B cell (primary cell): Measurements from ENCODE around the gene F12. TPM values are rescaled to one million over a fixed set of nuclear protein-coding genes. Genes with fewer than 3 reads are reported as not detected.
A peak's percentile ranks its signal among the peaks of the same experiment; 100 is the strongest.

Source experiments
- ATAC-seq: fragments of 200-7000 bp; cut with Tn5 transposase; one replicate; pipeline ENCODE4 v1.10.0; 2021; ENCODE audit warnings: low read depth, mild to moderate bottlenecking, moderate number of reproducible peaks, moderate library complexity
- CTCF ChIA-PET: fragments of 350-600 bp; sonication (Branson Sonifier 250); formaldehyde crosslinking; loops from one replicate; lab custom pipeline; 2021; ENCODE audit warnings: antibody characterized with exemption, inconsistent platforms; lab: Charles Lee
- POLR2A ChIA-PET: fragments of 350-600 bp; sonication (Branson Sonifier 250); formaldehyde crosslinking; loops from one replicate; lab custom pipeline; 2021; ENCODE audit warnings: antibody characterized with exemption; lab: Charles Lee
- DNase-seq: peaks from one replicate; pipeline ENCODE4 v3.0.0; 2013
- H2AFZ ChIP-seq: 2 replicates; pipeline ENCODE4 v1.6.1; 2012; ENCODE audit warnings: mild to moderate bottlenecking, low read depth, low read length; ENCODE audit not compliant: insufficient read depth, poor library complexity, severe bottlenecking
- H3K27ac ChIP-seq, 2 donors: 1 replicate in 1 of 2; 2 replicates in 1 of 2; pipeline ENCODE4 v1.5.1; 2012 to 2013; ENCODE audit warnings: low read length in 2 of 2, mild to moderate bottlenecking in 2 of 2, moderate library complexity in 1 of 2
- H3K27me3 ChIP-seq, 4 experiments: fragments of 200-600 bp in 1 of 4; sonication (generic) in 1 of 4; replicated peaks in 1 of 4; 1 replicate in 2 of 4; 2 replicates in 2 of 4; pipeline versions ENCODE4 v1.6.1 to v1.7.0; 2013 to 2016; ENCODE audit warnings: low read length in 3 of 4, mild to moderate bottlenecking in 2 of 4, mixed read lengths in 1 of 4, moderate library complexity in 1 of 4; ENCODE audit not compliant: insufficient read depth in 4 of 4, control insufficient read depth in 3 of 4; ENCODE audit errors: control extremely low read depth in 1 of 4
- H3K36me3 ChIP-seq, 2 experiments: replicated peaks in 1 of 2; 1 replicate in 1 of 2; 2 replicates in 1 of 2; pipeline versions ENCODE4 v1.6.1 to v1.7.1; 2013; ENCODE audit warnings: low read length in 1 of 2; ENCODE audit not compliant: insufficient read depth in 2 of 2, control insufficient read depth in 1 of 2; ENCODE audit errors: control extremely low read depth in 1 of 2, extremely low read depth in 1 of 2
- H3K4me1 ChIP-seq, 2 donors: fragments of 200-600 bp in 1 of 2; sonication (generic) in 1 of 2; 1 replicate in 1 of 2; 2 replicates in 1 of 2; pipeline versions ENCODE4 v1.5.1 to v1.6.1; 2013 to 2017; ENCODE audit warnings: low read length in 2 of 2; ENCODE audit not compliant: control insufficient read depth in 2 of 2, insufficient read depth in 2 of 2
- H3K4me2 ChIP-seq: replicated peaks from 2 replicates; pipeline ENCODE3; 2012; ENCODE audit warnings: mild to moderate bottlenecking, low read depth, low read length; ENCODE audit not compliant: poor library complexity, severe bottlenecking
- H3K4me3 ChIP-seq, 5 experiments: fragments of 200-600 bp in 1 of 5; sonication (generic) in 1 of 5; 1 replicate in 3 of 5; 2 replicates in 2 of 5; pipeline versions ENCODE4 v1.5.1 to v1.7.0; 2011 to 2016; ENCODE audit warnings: low read length in 4 of 5, mild to moderate bottlenecking in 4 of 5, low read depth in 2 of 5, control low read depth in 1 of 5, moderate library complexity in 1 of 5; ENCODE audit not compliant: insufficient read depth in 1 of 5; ENCODE audit errors: control extremely low read depth in 1 of 5, extremely low read depth in 1 of 5
- H3K79me2 ChIP-seq: fragments of 200-600 bp; sonication (generic); one replicate; pipeline ENCODE4 v1.6.0; 2016; ENCODE audit warnings: low read length; ENCODE audit not compliant: control insufficient read depth, insufficient read depth
- H3K9ac ChIP-seq: fragments of 200-600 bp; sonication (generic); 2 replicates; pipeline ENCODE4 v1.6.1; 2017; ENCODE audit warnings: mild to moderate bottlenecking, low read length, moderate library complexity
- H3K9me3 ChIP-seq, 3 donors: one replicate each; pipeline versions ENCODE4 v1.6.1 to v1.7.1; 2013; ENCODE audit warnings: low read length in 2 of 3; ENCODE audit not compliant: control insufficient read depth in 2 of 3, insufficient read depth in 1 of 3; ENCODE audit errors: control extremely low read depth in 1 of 3
- H4K20me1 ChIP-seq: 2 replicates; pipeline ENCODE4 v1.6.0; 2012; ENCODE audit warnings: mild to moderate bottlenecking, low read length; ENCODE audit not compliant: insufficient read depth, control insufficient read depth, poor library complexity, severe bottlenecking
- H3K27ac Mint-ChIP-seq: one replicate; pipeline ENCODE4 v1.8.0; 2021; ENCODE audit warnings: mixed read lengths
- H3K27me3 Mint-ChIP-seq: one replicate; pipeline ENCODE4 v1.8.0; 2021; ENCODE audit warnings: mixed read lengths
- H3K4me1 Mint-ChIP-seq: one replicate; pipeline ENCODE4 v1.8.0; 2021; ENCODE audit warnings: mixed read lengths
- H3K4me3 Mint-ChIP-seq: one replicate; pipeline ENCODE4 v1.8.0; 2021; ENCODE audit warnings: mixed read lengths
- H3K9me3 Mint-ChIP-seq: one replicate; pipeline ENCODE4 v1.8.0; 2022; ENCODE audit warnings: mixed read lengths; ENCODE audit not compliant: insufficient read depth
- EZH2 ChIP-seq: IDR thresholded peaks from 2 replicates; pipeline ENCODE4 v1.6.1; 2012; ENCODE audit warnings: borderline replicate concordance, low read depth, mild to moderate bottlenecking, moderate library complexity, low read length; ENCODE audit not compliant: insufficient read depth, poor library complexity, severe bottlenecking
- WGBS: methylation state at CpG from one replicate; pipeline ENCODE4 v1.1.5; 2013; ENCODE audit warnings: missing lambda C conversion rate; ENCODE audit not compliant: insufficient coverage; 5-methylcytosine and 5-hydroxymethylcytosine counted together
- intact Hi-C: fragments of 100-400 bp; cut with micrococcal nuclease; formaldehyde crosslinking; loops from one replicate; pipeline ENCODE4 v1.10.0; 2022
- polyA plus RNA-seq: library from polyadenylated mRNA; depleted of rRNA; stranded (reverse); fragments of >200 nt; gene quantifications from 2 replicates; pipeline ENCODE4 v1.2.3, GENCODE V29; 2012
- total RNA-seq, 2 donors: library from RNA; stranded (reverse); fragments of 120-200 nt in 1 of 2; gene quantifications; 1 replicate in 1 of 2; 2 replicates in 1 of 2; pipeline versions ENCODE4 v1.2.3 to v1.2.4, GENCODE V29; 2013 to 2022
- TF ChIP-seq, protein P1 (sequence below): fragments of 200-600 bp; IDR thresholded peaks from one replicate; pipeline ENCODE4 v1.8.0; 2022; ENCODE audit warnings: antibody characterized with exemption, mild to moderate bottlenecking

The F12 gene
- total and polyA plus RNA-seq, 2 donors (not counting 1 experiment from before 2014, with no cell fraction given), result 3.1 TPM; not detected in 1

DNA sequence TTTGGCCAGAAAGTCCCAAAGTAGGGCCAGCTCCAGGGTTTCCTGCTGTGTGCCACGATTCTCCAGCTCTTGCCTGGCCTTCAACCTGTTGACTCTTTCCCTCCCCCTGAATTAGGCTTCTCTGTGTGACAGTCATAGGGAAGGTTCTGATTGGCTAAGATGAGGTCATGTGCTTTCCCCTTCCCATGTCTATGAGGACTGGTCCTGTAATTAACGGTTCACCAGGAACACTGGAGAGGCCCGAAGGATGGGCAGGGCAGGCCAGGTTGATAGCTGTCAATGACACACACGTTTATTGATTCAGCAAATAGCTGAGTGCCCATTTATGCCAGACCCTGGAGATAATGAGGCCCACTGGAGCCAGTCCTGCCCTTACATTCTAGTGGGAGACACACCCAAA, 28.3 kb upstream of the F12 start:
- no peaks in the 10 kb centered on the region for H3K27me3 ChIP-seq
- DNase-seq (no peak), ATAC-seq (no peak)
- peaks cover 47% of the 10 kb centered on the region for H3K79me2 ChIP-seq
- Mint-ChIP-seq H3K27me3 (no peaks in the 10 kb centered on the region), H3K9me3 (no peaks in the 10 kb centered on the region), H3K4me3 (no peak overlapping the region), H3K4me1 (peaks cover 26% of the 10 kb centered on the region), H3K27ac (peak overlapping the region; percentile 41)
- H4K20me1 ChIP-seq, result peaks cover 98% of the 10 kb centered on the region
- H3K4me3 ChIP-seq, result no peak overlapping the region
- intact Hi-C loops, result no loop called here
- peak overlapping the region in 1 of 2 donors; percentile 4 for H3K27ac ChIP-seq
- H2AFZ ChIP-seq, result no peak overlapping the region
- 94% methylated on average over 3 of the region's 4 CpGs for WGBS
- H3K4me2 ChIP-seq, result no peak overlapping the region
- peaks cover 4 to 96% of the 10 kb centered on the region in 2 experiments for H3K36me3 ChIP-seq
- ChIA-PET CTCF (interaction anchor here (0.9 to 12.6 kb wide), 5 partner anchors 9 to 64 kb away, joined by 3 to 143 read pairs (median 5); partner anchors contain the start of gene GRK6), POLR2A (interaction anchor here (1.2 to 2.2 kb wide), 3 partner anchors 9 to 13 kb away, joined by 3 to 8 read pairs (median 5); partner anchors contain the start of gene PRR7)
- no peaks in the 10 kb centered on the region for H3K9me3 ChIP-seq
- TF ChIP-seq, protein P1, sequence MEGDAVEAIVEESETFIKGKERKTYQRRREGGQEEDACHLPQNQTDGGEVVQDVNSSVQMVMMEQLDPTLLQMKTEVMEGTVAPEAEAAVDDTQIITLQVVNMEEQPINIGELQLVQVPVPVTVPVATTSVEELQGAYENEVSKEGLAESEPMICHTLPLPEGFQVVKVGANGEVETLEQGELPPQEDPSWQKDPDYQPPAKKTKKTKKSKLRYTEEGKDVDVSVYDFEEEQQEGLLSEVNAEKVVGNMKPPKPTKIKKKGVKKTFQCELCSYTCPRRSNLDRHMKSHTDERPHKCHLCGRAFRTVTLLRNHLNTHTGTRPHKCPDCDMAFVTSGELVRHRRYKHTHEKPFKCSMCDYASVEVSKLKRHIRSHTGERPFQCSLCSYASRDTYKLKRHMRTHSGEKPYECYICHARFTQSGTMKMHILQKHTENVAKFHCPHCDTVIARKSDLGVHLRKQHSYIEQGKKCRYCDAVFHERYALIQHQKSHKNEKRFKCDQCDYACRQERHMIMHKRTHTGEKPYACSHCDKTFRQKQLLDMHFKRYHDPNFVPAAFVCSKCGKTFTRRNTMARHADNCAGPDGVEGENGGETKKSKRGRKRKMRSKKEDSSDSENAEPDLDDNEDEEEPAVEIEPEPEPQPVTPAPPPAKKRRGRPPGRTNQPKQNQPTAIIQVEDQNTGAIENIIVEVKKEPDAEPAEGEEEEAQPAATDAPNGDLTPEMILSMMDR, result no peak
- no peak for TF ChIP-seq EZH2
- H3K4me1 ChIP-seq, result peaks cover 8 to 27% of the 10 kb centered on the region in 2 donors
- no peak overlapping the region for H3K9ac ChIP-seq

DNA sequence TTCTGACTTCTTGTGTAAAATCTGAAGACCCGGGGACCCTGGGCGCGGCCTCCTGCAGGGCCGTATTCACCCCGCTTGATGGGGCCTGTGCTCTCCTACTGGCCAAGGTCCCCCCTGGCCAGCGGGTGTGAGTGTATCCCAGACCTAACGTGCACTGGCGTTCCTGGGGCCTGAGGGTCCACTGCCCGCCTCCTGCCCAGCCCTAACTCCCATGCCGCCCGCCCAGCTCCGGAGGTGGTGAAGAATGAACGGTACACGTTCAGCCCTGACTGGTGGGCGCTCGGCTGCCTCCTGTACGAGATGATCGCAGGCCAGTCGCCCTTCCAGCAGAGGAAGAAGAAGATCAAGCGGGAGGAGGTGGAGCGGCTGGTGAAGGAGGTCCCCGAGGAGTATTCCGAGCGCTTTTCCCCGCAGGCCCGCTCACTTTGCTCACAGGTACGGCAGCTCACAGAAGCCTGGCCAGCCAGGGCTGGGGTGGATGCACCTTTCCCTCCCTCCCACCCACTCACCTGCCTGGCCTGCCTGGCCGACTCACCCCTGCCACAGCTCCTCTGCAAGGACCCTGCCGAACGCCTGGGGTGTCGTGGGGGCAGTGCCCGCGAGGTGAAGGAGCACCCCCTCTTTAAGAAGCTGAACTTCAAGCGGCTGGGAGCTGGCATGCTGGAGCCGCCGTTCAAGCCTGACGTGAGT, 26.6 kb upstream of the F12 start:
- CTCF ChIA-PET, result interaction anchor here (1.4 to 2.0 kb wide), 3 partner anchors 16 to 65 kb away, joined by 3 to 6 read pairs (median 5); no protein-coding TSS in a partner anchor
- H3K4me3 Mint-ChIP-seq, result no peak overlapping the region
- no peak overlapping the region for H3K9ac ChIP-seq
- POLR2A ChIA-PET, result interaction anchor here (1.0 to 2.2 kb wide), 3 partner anchors 8 to 14 kb away, joined by 5 to 9 read pairs (median 8); partner anchors contain the start of gene PRR7
- no peaks in the 10 kb centered on the region for H3K27me3 Mint-ChIP-seq
- peak overlapping the region; percentile 20 for H3K27ac Mint-ChIP-seq
- no peak overlapping the region for H3K4me3 ChIP-seq
- ATAC-seq (no peak), DNase-seq (no peak)
- H3K4me2 ChIP-seq, result no peak overlapping the region
- no peaks in the 10 kb centered on the region for H3K27me3 ChIP-seq
- peaks cover 24 to 44% of the 10 kb centered on the region in 2 donors for H3K4me1 ChIP-seq
- peaks cover 51% of the 10 kb centered on the region for H3K79me2 ChIP-seq
- H3K27ac ChIP-seq, result no peak overlapping the region
- peaks cover 37% of the 10 kb centered on the region for H3K4me1 Mint-ChIP-seq
- peaks cover 4 to 94% of the 10 kb centered on the region in 2 experiments for H3K36me3 ChIP-seq
- 99% methylated on average over 31 of the region's 37 CpGs for WGBS
- TF ChIP-seq, protein P1, result no peak
- TF ChIP-seq EZH2, result no peak
- intact Hi-C loops, result no loop called here
- H2AFZ ChIP-seq, result no peak overlapping the region
- H3K9me3 Mint-ChIP-seq, result no peaks in the 10 kb centered on the region
- peaks cover 92% of the 10 kb centered on the region for H4K20me1 ChIP-seq
- H3K9me3 ChIP-seq, result no peaks in the 10 kb centered on the region
